ENCODE data around the gene ZNF860. TPM values are rescaled to one million over a fixed set of nuclear protein-coding genes. Genes with fewer than 3 reads are reported as not detected.

The ZNF860 gene
- total and polyA plus RNA-seq, 12 donors: 0.06 to 0.28 (median 0.20) TPM; not detected in 2

DNA sequence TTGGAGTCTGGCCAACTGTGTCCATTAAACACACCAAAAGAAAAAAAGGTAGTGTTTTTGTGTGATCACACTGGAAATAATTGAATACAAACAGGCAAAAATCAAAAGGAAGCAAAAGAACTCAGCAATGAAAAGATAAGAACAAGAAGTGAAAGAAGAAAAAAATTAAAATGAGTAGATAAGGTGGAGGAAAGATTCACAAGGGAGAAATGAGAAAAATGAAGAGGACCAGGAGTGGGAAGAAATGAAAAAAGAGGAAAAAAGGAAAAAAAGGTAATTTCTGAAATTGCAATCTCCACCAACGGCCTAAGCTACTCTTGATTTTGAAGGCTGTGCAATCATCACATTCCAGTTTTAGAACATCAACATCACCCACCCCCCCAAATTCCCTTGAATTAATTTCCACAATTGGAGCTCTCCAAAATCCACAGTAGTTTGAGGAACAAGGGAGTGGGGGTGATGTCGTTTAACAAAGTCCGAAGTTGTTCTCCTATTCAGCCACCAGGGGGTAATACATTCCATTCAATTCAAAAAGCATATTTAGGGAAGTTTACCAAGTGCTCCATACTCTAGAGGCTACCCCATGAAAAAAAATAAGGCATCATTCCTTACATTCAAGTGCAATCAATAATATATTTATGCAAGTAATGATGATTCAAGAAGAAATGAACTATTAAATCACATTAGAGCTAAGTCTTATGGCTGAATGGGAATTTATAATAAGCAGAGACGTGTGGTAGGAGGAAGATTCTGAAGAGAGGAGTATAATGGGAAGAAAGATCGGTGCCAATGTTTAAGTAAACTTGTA, 37.4 kb downstream of the ZNF860 start:
- DNase-seq (peak in 1 of 2 donors; percentile 18), ATAC-seq (peak in 6 of 8 donors; percentile 66 to 89 (median 79))
- peak; percentile 60 to 83 (median 76) for TF ChIP-seq CTCF (IDR thresholded peaks at IDR 0.05)
- H3K9me3 ChIP-seq: no peaks in the 10 kb centered on the region
- intact Hi-C loops (cut with DNase I): loop anchor here in 7 of 10 donors (1.0 to 2.0 kb wide), 2 partner anchors 125 to 126 kb away; no protein-coding TSS in a partner anchor
- no peaks in the 10 kb centered on the region for H3K4me1 ChIP-seq
- WGBS, 2 donors: 49% methylated on average over 5 of the region's 5 CpGs
- H3K4me3 ChIP-seq: no peak overlapping the region
- no peaks in the 10 kb centered on the region for H3K36me3 ChIP-seq
- H3K27ac ChIP-seq: no peak overlapping the region
- H3K27me3 ChIP-seq: no peaks in the 10 kb centered on the region

GRCh38 chr3:32021155-32021554, 39.6 kb downstream of the ZNF860 start:
- intact Hi-C loops (cut with DNase I): loop anchor here in 3 of 10 donors (2.0 to 5.0 kb wide), 3 partner anchors 121 to 124 kb away; no protein-coding TSS in a partner anchor

DNA sequence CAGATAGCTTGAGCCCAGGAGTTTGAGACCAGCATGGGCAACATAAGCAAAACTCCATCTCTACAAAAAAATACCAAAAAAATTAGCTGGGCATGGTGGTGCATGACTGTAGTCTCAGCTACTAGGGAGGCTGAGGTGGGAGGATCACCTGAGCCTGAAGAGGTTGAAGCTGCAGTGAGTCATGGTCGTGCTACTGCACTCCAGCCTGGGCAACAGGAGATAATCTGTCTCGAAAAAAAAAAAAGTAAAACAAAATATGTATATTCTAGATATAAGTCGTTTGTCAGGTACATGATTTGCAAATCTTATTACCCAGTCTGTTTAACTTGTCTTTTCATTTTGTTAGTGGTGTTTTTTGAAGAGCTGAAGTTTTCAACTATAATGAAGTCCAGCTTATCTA, 40.2 kb downstream of the ZNF860 start:
- 72 to 79% methylated on average over 3 of the region's 3 CpGs for WGBS, 2 donors

More at GRCh38 chr3:32021155-32021554, 39.6 kb downstream of the ZNF860 start:
- Histone ChIP-seq H3K36me3 (no peaks in the 10 kb centered on the region), H3K27me3 (no peaks in the 10 kb centered on the region), H3K27ac (no peak overlapping the region), H3K9me3 (no peaks in the 10 kb centered on the region), H3K4me1 (no peaks in the 10 kb centered on the region), H3K4me3 (no peak overlapping the region)
- no peak for ATAC-seq
- TF ChIP-seq CTCF (IDR thresholded peaks at IDR 0.05): no peak
- no peak for DNase-seq
- WGBS, 2 donors: 72 to 84% methylated on average over 7 of the region's 7 CpGs

GRCh38 chr3:32022947-32023346, 41.4 kb downstream of the ZNF860 start:
- H3K9me3 ChIP-seq: no peaks in the 10 kb centered on the region
- H3K27ac ChIP-seq: no peak overlapping the region
- no peak for ATAC-seq
- DNase-seq: no peak
- no peaks in the 10 kb centered on the region for H3K27me3 ChIP-seq
- 73 to 78% methylated on average over 2 of the region's 2 CpGs for WGBS, 2 donors
- H3K36me3 ChIP-seq: no peaks in the 10 kb centered on the region
- no peak overlapping the region for H3K4me3 ChIP-seq
- no peak for TF ChIP-seq CTCF (IDR thresholded peaks at IDR 0.05)
- H3K4me1 ChIP-seq: no peaks in the 10 kb centered on the region
- intact Hi-C loops (cut with DNase I): loop anchor here in 1 of 10 donors (5.0 kb wide), 1 partner anchor 119 kb away; no protein-coding TSS in a partner anchor

More for the DNA sequence above, 40.2 kb downstream of the ZNF860 start:
- H3K9me3 ChIP-seq: no peaks in the 10 kb centered on the region
- H3K4me3 ChIP-seq: no peak overlapping the region
- intact Hi-C loops (cut with DNase I): loop anchor here in 3 of 10 donors (2.0 to 5.0 kb wide), 3 partner anchors 121 to 123 kb away; no protein-coding TSS in a partner anchor
- no peaks in the 10 kb centered on the region for H3K4me1 ChIP-seq
- no peaks in the 10 kb centered on the region for H3K27me3 ChIP-seq
- H3K27ac ChIP-seq: no peak overlapping the region
- TF ChIP-seq CTCF (IDR thresholded peaks at IDR 0.05): no peak
- ATAC-seq (no peak), DNase-seq (no peak)
- H3K36me3 ChIP-seq: no peaks in the 10 kb centered on the region
